WTC11 (cell line): ENCODE results near the gene MDH2.

Experiments
- E2F4 ChIP-seq: sonication (generic); formaldehyde crosslinking; IDR thresholded peaks from 2 replicates; pipeline ENCODE4 v1.8.1; 2022; ENCODE audit warnings: low read depth, mild to moderate bottlenecking, moderate library complexity, missing genetic modification reagents, borderline replicate concordance
- ETV6 ChIP-seq: sonication (generic); formaldehyde crosslinking; IDR thresholded peaks from 2 replicates; pipeline ENCODE4 v1.8.1; 2022; ENCODE audit warnings: mild to moderate bottlenecking, missing genetic modification reagents
- FOXJ3 ChIP-seq: sonication (generic); formaldehyde crosslinking; IDR thresholded peaks from 2 replicates; pipeline ENCODE4 v1.9.0; 2021; ENCODE audit warnings: missing genetic modification reagents, mild to moderate bottlenecking, borderline replicate concordance
- TEAD4 ChIP-seq: sonication (generic); formaldehyde crosslinking; IDR thresholded peaks from 2 replicates; pipeline ENCODE4 v1.8.0; 2022; ENCODE audit warnings: mild to moderate bottlenecking, missing genetic modification reagents
- ZNF416 ChIP-seq: fragments of 250-450 bp; sonication (Bioruptor Pico); IDR thresholded peaks from 2 replicates; pipeline ENCODE4 v1.9.0; 2021; ENCODE audit warnings: mild to moderate bottlenecking, inconsistent platforms
- TF ChIP-seq, protein P1 (sequence below): fragments of 200-600 bp; IDR thresholded peaks from 2 replicates; pipeline ENCODE4 v1.8.0; 2022; ENCODE audit warnings: antibody characterized with exemption

DNA sequence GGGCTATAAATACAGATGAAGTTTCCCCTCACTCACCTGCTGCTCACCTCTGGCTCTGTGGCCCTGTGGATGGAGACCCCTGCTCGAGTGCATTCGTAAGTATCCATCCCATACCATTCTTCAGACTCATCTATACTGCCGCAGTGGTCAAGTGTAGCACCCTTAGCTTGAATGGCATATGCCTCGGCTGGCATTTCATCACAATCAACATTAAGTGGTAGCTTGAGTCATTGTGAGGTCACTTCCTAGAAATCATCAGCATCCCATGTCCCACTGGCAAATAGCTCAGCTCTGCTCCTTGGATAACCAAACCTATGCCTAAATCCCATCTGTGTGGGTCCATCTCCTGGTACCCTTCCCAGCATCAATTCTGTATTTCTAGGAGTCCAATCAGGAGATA is 38.2 kb downstream of the MDH2 start:
- no peak for TF ChIP-seq TEAD4 (CRISPR knock-in tag)
- TF ChIP-seq FOXJ3 (CRISPR knock-in tag): no peak
- TF ChIP-seq, protein P1, sequence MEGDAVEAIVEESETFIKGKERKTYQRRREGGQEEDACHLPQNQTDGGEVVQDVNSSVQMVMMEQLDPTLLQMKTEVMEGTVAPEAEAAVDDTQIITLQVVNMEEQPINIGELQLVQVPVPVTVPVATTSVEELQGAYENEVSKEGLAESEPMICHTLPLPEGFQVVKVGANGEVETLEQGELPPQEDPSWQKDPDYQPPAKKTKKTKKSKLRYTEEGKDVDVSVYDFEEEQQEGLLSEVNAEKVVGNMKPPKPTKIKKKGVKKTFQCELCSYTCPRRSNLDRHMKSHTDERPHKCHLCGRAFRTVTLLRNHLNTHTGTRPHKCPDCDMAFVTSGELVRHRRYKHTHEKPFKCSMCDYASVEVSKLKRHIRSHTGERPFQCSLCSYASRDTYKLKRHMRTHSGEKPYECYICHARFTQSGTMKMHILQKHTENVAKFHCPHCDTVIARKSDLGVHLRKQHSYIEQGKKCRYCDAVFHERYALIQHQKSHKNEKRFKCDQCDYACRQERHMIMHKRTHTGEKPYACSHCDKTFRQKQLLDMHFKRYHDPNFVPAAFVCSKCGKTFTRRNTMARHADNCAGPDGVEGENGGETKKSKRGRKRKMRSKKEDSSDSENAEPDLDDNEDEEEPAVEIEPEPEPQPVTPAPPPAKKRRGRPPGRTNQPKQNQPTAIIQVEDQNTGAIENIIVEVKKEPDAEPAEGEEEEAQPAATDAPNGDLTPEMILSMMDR: no peak
- no peak for TF ChIP-seq E2F4 (CRISPR knock-in tag)
- TF ChIP-seq ETV6 (CRISPR knock-in tag): no peak
- no peak for TF ChIP-seq ZNF416 (CRISPR knock-in tag)
